B cell (primary cell): Measurements from ENCODE around the gene SP140. TPM values are rescaled to one million over a fixed set of nuclear protein-coding genes. Genes with fewer than 3 reads are reported as not detected.
A peak's percentile ranks its signal among the peaks of the same experiment; 100 is the strongest.

Experiments
- ATAC-seq: fragments of 200-7000 bp; cut with Tn5 transposase; one replicate; pipeline ENCODE4 v1.10.0; 2021; ENCODE audit warnings: low read depth, mild to moderate bottlenecking, moderate number of reproducible peaks, moderate library complexity
- CTCF ChIA-PET: fragments of 350-600 bp; sonication (Branson Sonifier 250); formaldehyde crosslinking; loops from one replicate; lab custom pipeline; 2021; ENCODE audit warnings: antibody characterized with exemption, inconsistent platforms; lab: Charles Lee
- POLR2A ChIA-PET: fragments of 350-600 bp; sonication (Branson Sonifier 250); formaldehyde crosslinking; loops from one replicate; lab custom pipeline; 2021; ENCODE audit warnings: antibody characterized with exemption; lab: Charles Lee
- DNase-seq: peaks from one replicate; pipeline ENCODE4 v3.0.0; 2013
- H2AFZ ChIP-seq: 2 replicates; pipeline ENCODE4 v1.6.1; 2012; ENCODE audit warnings: mild to moderate bottlenecking, low read depth, low read length; ENCODE audit not compliant: insufficient read depth, poor library complexity, severe bottlenecking
- H3K27ac ChIP-seq, 2 donors: 1 replicate in 1 of 2; 2 replicates in 1 of 2; pipeline ENCODE4 v1.5.1; 2012 to 2013; ENCODE audit warnings: low read length in 2 of 2, mild to moderate bottlenecking in 2 of 2, moderate library complexity in 1 of 2
- H3K27me3 ChIP-seq, 4 experiments: fragments of 200-600 bp in 1 of 4; sonication (generic) in 1 of 4; replicated peaks in 1 of 4; 1 replicate in 2 of 4; 2 replicates in 2 of 4; pipeline versions ENCODE4 v1.6.1 to v1.7.0; 2013 to 2016; ENCODE audit warnings: low read length in 3 of 4, mild to moderate bottlenecking in 2 of 4, mixed read lengths in 1 of 4, moderate library complexity in 1 of 4; ENCODE audit not compliant: insufficient read depth in 4 of 4, control insufficient read depth in 3 of 4; ENCODE audit errors: control extremely low read depth in 1 of 4
- H3K36me3 ChIP-seq, 2 experiments: replicated peaks in 1 of 2; 1 replicate in 1 of 2; 2 replicates in 1 of 2; pipeline versions ENCODE4 v1.6.1 to v1.7.1; 2013; ENCODE audit warnings: low read length in 1 of 2; ENCODE audit not compliant: insufficient read depth in 2 of 2, control insufficient read depth in 1 of 2; ENCODE audit errors: control extremely low read depth in 1 of 2, extremely low read depth in 1 of 2
- H3K4me1 ChIP-seq, 2 donors: fragments of 200-600 bp in 1 of 2; sonication (generic) in 1 of 2; 1 replicate in 1 of 2; 2 replicates in 1 of 2; pipeline versions ENCODE4 v1.5.1 to v1.6.1; 2013 to 2017; ENCODE audit warnings: low read length in 2 of 2; ENCODE audit not compliant: control insufficient read depth in 2 of 2, insufficient read depth in 2 of 2
- H3K4me2 ChIP-seq: replicated peaks from 2 replicates; pipeline ENCODE3; 2012; ENCODE audit warnings: mild to moderate bottlenecking, low read depth, low read length; ENCODE audit not compliant: poor library complexity, severe bottlenecking
- H3K4me3 ChIP-seq, 5 experiments: fragments of 200-600 bp in 1 of 5; sonication (generic) in 1 of 5; 1 replicate in 3 of 5; 2 replicates in 2 of 5; pipeline versions ENCODE4 v1.5.1 to v1.7.0; 2011 to 2016; ENCODE audit warnings: low read length in 4 of 5, mild to moderate bottlenecking in 4 of 5, low read depth in 2 of 5, control low read depth in 1 of 5, moderate library complexity in 1 of 5; ENCODE audit not compliant: insufficient read depth in 1 of 5; ENCODE audit errors: control extremely low read depth in 1 of 5, extremely low read depth in 1 of 5
- H3K79me2 ChIP-seq: fragments of 200-600 bp; sonication (generic); one replicate; pipeline ENCODE4 v1.6.0; 2016; ENCODE audit warnings: low read length; ENCODE audit not compliant: control insufficient read depth, insufficient read depth
- H3K9ac ChIP-seq: fragments of 200-600 bp; sonication (generic); 2 replicates; pipeline ENCODE4 v1.6.1; 2017; ENCODE audit warnings: mild to moderate bottlenecking, low read length, moderate library complexity
- H3K9me3 ChIP-seq, 3 donors: one replicate each; pipeline versions ENCODE4 v1.6.1 to v1.7.1; 2013; ENCODE audit warnings: low read length in 2 of 3; ENCODE audit not compliant: control insufficient read depth in 2 of 3, insufficient read depth in 1 of 3; ENCODE audit errors: control extremely low read depth in 1 of 3
- H4K20me1 ChIP-seq: 2 replicates; pipeline ENCODE4 v1.6.0; 2012; ENCODE audit warnings: mild to moderate bottlenecking, low read length; ENCODE audit not compliant: insufficient read depth, control insufficient read depth, poor library complexity, severe bottlenecking
- H3K27ac Mint-ChIP-seq: one replicate; pipeline ENCODE4 v1.8.0; 2021; ENCODE audit warnings: mixed read lengths
- H3K27me3 Mint-ChIP-seq: one replicate; pipeline ENCODE4 v1.8.0; 2021; ENCODE audit warnings: mixed read lengths
- H3K4me1 Mint-ChIP-seq: one replicate; pipeline ENCODE4 v1.8.0; 2021; ENCODE audit warnings: mixed read lengths
- H3K4me3 Mint-ChIP-seq: one replicate; pipeline ENCODE4 v1.8.0; 2021; ENCODE audit warnings: mixed read lengths
- H3K9me3 Mint-ChIP-seq: one replicate; pipeline ENCODE4 v1.8.0; 2022; ENCODE audit warnings: mixed read lengths; ENCODE audit not compliant: insufficient read depth
- EZH2 ChIP-seq: IDR thresholded peaks from 2 replicates; pipeline ENCODE4 v1.6.1; 2012; ENCODE audit warnings: borderline replicate concordance, low read depth, mild to moderate bottlenecking, moderate library complexity, low read length; ENCODE audit not compliant: insufficient read depth, poor library complexity, severe bottlenecking
- WGBS: methylation state at CpG from one replicate; pipeline ENCODE4 v1.1.5; 2013; ENCODE audit warnings: missing lambda C conversion rate; ENCODE audit not compliant: insufficient coverage; 5-methylcytosine and 5-hydroxymethylcytosine counted together
- intact Hi-C: fragments of 100-400 bp; cut with micrococcal nuclease; formaldehyde crosslinking; loops from one replicate; pipeline ENCODE4 v1.10.0; 2022
- polyA minus RNA-seq: library from RNA; depleted of rRNA, polyadenylated mRNA; stranded (reverse); fragments of >200 nt; gene quantifications from 2 replicates; pipeline ENCODE4 v1.2.3, GENCODE V29; 2012
- polyA plus RNA-seq: library from polyadenylated mRNA; depleted of rRNA; stranded (reverse); fragments of >200 nt; gene quantifications from 2 replicates; pipeline ENCODE4 v1.2.3, GENCODE V29; 2012
- total RNA-seq, 2 donors: library from RNA; stranded (reverse); fragments of 120-200 nt in 1 of 2; gene quantifications; 1 replicate in 1 of 2; 2 replicates in 1 of 2; pipeline versions ENCODE4 v1.2.3 to v1.2.4, GENCODE V29; 2013 to 2022
- TF ChIP-seq, protein P1 (sequence below): fragments of 200-600 bp; IDR thresholded peaks from one replicate; pipeline ENCODE4 v1.8.0; 2022; ENCODE audit warnings: antibody characterized with exemption, mild to moderate bottlenecking

Gene SP140
- 411 and 424 TPM in 2 replicates for total RNA-seq
- 214 TPM for total RNA-seq (2013)
- 71.1 and 78.7 TPM in 2 replicates for polyA plus RNA-seq
- 90.3 and 129 TPM in 2 replicates for polyA minus RNA-seq

- Mint-ChIP-seq H3K27ac (peak within 1 kb of the TSS; percentile 96), H3K4me1 (peaks cover 76% of the 10 kb centered on the region), H3K27me3 (no peaks in the 10 kb centered on the region), H3K4me3 (peak within 1 kb of the TSS; percentile 88), H3K9me3 (no peaks in the 10 kb centered on the region)
- Histone ChIP-seq H3K4me3 (peak within 1 kb of the TSS; percentile 51 to 96 (median 72)), H3K79me2 (peaks cover 79% of the 10 kb centered on the region), H3K27me3 (no peaks in the 10 kb centered on the region), H2AFZ (peak within 1 kb of the TSS; percentile 67), H3K4me1 (peaks cover 58 to 74% of the 10 kb centered on the region in 2 donors), H3K9me3 (peaks cover 1 to 5% (median 3%) of the 10 kb centered on the region in 3 donors), H3K36me3 (peaks cover 1 to 9% of the 10 kb centered on the region in 2 experiments), H3K4me2 (peak within 1 kb of the TSS; percentile 81), H3K9ac (peak within 1 kb of the TSS; percentile 73), H4K20me1 (no peaks in the 10 kb centered on the region), H3K27ac (peak within 1 kb of the TSS; percentile 86 to 87)
- ATAC-seq, result peak; percentile 77
- DNase-seq, result peak; percentile 91
- ChIA-PET CTCF (interaction anchor here (0.7 to 4.9 kb wide), 4 partner anchors 8 to 32 kb away, joined by 3 to 44 read pairs (median 5); no protein-coding TSS in a partner anchor), POLR2A (interaction anchor here (0.5 to 2.3 kb wide), 7 partner anchors 8 to 365 kb away, joined by 3 to 7 read pairs (median 4); no protein-coding TSS in a partner anchor)
- intact Hi-C loops, result loop anchor here (1.0 to 5.0 kb wide), 5 partner anchors 20 to 487 kb away; partner anchors contain the start of genes CAB39 and SP100
- no peak for TF ChIP-seq EZH2
- TF ChIP-seq, protein P1, sequence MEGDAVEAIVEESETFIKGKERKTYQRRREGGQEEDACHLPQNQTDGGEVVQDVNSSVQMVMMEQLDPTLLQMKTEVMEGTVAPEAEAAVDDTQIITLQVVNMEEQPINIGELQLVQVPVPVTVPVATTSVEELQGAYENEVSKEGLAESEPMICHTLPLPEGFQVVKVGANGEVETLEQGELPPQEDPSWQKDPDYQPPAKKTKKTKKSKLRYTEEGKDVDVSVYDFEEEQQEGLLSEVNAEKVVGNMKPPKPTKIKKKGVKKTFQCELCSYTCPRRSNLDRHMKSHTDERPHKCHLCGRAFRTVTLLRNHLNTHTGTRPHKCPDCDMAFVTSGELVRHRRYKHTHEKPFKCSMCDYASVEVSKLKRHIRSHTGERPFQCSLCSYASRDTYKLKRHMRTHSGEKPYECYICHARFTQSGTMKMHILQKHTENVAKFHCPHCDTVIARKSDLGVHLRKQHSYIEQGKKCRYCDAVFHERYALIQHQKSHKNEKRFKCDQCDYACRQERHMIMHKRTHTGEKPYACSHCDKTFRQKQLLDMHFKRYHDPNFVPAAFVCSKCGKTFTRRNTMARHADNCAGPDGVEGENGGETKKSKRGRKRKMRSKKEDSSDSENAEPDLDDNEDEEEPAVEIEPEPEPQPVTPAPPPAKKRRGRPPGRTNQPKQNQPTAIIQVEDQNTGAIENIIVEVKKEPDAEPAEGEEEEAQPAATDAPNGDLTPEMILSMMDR, result no peak
- WGBS, result 6% methylated on average over 4 of the region's 8 CpGs
Observed at GRCh38 chr2:230225486-230225885, at the start of gene SP140. Gene SP140 (plus strand): TSS chr2:230225736. CDS start chr2:230225845, 109 bp downstream.

GRCh38 chr2:230176996-230177395 lies 48.5 kb upstream of the SP140 start:
- DNase-seq (no peak), ATAC-seq (no peak)
- Mint-ChIP-seq H3K4me3 (no peak overlapping the region), H3K9me3 (no peaks in the 10 kb centered on the region), H3K27me3 (no peaks in the 10 kb centered on the region), H3K4me1 (no peaks in the 10 kb centered on the region), H3K27ac (no peak overlapping the region)
- no peak overlapping the region for H3K4me3 ChIP-seq
- H3K79me2 ChIP-seq, result no peaks in the 10 kb centered on the region
- H3K9ac ChIP-seq, result no peak overlapping the region
- H3K4me1 ChIP-seq, result no peaks in the 10 kb centered on the region
- intact Hi-C loops, result no loop called here
- H2AFZ ChIP-seq, result no peak overlapping the region
- no peaks in the 10 kb centered on the region for H3K9me3 ChIP-seq
- 90% methylated on average over 3 of the region's 3 CpGs for WGBS
- peaks cover 8 to 98% of the 10 kb centered on the region in 2 experiments for H3K36me3 ChIP-seq
- peak overlapping the region in 1 of 2 donors; percentile 48 for H3K27ac ChIP-seq
- H3K27me3 ChIP-seq, result no peaks in the 10 kb centered on the region
- CTCF ChIA-PET, result interaction anchor here (0.6 to 0.8 kb wide), 2 partner anchors 9 to 83 kb away, joined by 3 to 5 read pairs; no protein-coding TSS in a partner anchor
- H4K20me1 ChIP-seq, result peaks cover 10% of the 10 kb centered on the region
- POLR2A ChIA-PET, result no interaction called here
- TF ChIP-seq, protein P1, result no peak
- no peak for TF ChIP-seq EZH2
- H3K4me2 ChIP-seq, result no peak overlapping the region
